HG02623 (cell line): ENCODE data around the gene TGFBI.
A peak's percentile ranks its signal among the peaks of the same experiment; 100 is the strongest.

Experiments used
- ATAC-seq: cut with Tn5 transposase; IDR thresholded peaks from one replicate; pipeline ENCODE4 v1.9.1; 2021; ENCODE audit warnings: moderate library complexity; ENCODE audit not compliant: unreplicated experiment

The TGFBI gene

GRCh38 chr5:136084698-136085097 is 55.9 kb downstream of the TGFBI start:
- no peak for ATAC-seq

GRCh38 chr5:136086783-136087566 is 58.2 kb downstream of the TGFBI start:
- no peak for ATAC-seq

- ATAC-seq, result no peak
Observed at GRCh38 chr5:136087961-136088871, 59.4 kb downstream of the TGFBI start.

GRCh38 chr5:136089791-136090190 is 61.0 kb downstream of the TGFBI start:
- ATAC-seq, result no peak

DNA sequence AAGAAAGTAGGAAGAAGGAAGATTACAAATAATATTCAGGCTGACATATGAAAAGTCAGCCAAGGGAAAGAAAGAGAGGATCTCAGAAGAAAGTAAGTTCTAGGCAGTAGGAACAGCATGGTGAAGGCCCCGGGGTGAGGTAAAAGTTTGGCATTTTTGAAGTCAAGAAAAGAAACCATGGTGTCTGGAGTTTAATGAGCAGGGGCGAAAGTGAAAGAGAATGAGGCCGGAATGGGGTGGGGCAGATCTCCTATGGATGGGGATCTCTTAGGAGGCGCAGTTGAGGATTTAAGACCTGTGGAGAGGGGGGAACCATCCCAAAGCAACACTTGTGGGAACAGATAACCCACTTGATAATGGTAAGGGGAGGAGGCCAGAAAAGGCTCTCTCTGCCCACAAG is 61.5 kb downstream of the TGFBI start:
- no peak for ATAC-seq

- ATAC-seq, result no peak
Observed at GRCh38 chr5:136094189-136094912, 65.6 kb downstream of the TGFBI start.

- ATAC-seq, result no peak
Observed at GRCh38 chr5:136094913-136095641, 66.3 kb downstream of the TGFBI start.

- no peak for ATAC-seq
Observed at GRCh38 chr5:136098176-136098575, 69.4 kb downstream of the TGFBI start.

- ATAC-seq, result no peak
Observed at GRCh38 chr5:136099870-136100269, 71.1 kb downstream of the TGFBI start.

DNA sequence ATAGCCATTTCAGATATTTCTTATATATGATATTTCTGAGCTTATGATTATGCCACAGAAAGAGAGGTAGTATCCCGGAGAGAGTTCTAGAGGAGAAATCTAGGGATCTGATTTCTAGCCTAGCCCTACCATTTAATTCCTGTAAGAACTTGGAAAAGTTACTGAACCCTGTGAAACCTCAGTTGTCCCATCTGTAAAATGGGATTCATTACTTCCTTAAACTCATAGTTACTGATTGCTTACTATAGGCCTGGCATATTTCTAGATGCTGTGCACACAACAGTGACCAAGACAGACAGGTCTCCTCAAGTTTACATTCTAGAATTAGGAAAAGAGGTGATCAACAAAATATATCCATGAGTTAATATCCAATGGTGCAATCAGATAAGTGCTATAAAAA is 73.1 kb downstream of the TGFBI start:
- ATAC-seq, result no peak

DNA sequence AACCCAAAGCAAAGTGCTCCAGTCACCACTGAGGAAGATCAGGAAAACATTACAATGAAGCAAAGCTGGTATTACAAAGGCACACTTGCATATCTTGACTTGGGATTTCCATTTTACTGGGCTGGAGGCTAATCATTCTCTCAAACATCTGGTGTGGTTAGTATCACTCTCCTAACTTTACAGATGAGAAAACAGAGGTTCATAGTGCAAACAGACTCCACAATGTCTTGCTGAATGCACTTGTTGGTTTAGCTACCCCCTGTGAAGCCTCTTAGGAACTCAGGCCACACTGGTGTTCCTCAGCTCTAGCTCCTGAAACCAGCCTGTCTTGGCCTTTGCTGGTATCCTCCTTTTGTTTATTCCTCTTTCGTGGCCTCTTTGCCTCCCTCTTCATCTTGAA is 74.3 kb downstream of the TGFBI start:
- peak; percentile 52 for ATAC-seq

DNA sequence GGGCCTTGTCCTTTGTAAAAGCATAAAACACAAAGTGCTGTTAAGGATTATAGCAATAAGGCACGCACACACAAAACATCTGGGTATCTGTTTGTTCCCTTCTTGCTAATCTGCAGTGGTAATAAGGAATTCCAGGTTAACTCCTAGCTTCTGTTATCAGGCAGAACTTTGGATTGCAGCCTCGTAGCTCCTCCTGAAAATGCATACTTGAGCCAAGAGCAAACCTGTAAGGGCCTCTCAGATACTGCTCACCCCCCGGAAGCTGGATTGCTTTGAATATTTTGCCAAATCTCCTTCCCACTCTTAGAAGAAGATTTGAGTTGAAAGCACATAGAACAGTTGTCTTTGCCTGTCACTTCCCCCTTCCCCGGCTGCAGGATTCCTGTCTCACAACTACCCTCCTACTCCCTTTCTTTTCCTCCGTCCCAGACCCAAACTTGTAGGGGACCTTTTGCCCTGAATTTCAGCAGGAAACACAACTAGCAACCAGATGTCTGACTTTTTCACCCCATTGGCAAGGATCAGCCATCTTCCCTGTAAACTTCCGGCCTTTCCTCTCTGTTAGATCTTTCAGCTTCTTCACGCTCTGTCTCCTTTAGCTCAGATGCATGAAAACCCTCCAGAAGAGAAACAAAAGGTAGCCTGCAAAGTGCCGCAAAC is 75.6 kb downstream of the TGFBI start:
- no peak for ATAC-seq

GRCh38 chr5:136106351-136107031 is 77.7 kb downstream of the TGFBI start:
- ATAC-seq, result no peak

- peak; percentile 60 for ATAC-seq
Observed at GRCh38 chr5:136108180-136108611, 79.4 kb downstream of the TGFBI start.

DNA sequence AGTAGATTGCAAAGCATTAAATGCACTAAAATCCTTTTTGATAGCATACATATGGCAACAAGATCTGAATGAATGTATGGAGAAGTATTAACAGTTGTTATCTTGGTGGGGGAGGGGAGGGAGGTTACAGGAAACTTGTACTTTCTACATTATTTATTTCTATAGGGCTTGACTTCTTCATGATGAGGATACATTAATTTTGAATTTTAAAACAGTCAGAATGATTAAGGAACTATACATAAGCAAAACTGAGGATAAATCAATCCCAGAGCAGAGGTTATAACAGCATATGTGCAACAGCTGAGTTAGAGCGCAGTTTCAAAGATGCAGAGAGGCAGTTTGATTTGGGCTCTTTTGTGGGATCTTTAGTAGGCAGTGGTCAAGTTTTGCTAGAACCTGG is 80.0 kb downstream of the TGFBI start:
- ATAC-seq, result no peak

DNA sequence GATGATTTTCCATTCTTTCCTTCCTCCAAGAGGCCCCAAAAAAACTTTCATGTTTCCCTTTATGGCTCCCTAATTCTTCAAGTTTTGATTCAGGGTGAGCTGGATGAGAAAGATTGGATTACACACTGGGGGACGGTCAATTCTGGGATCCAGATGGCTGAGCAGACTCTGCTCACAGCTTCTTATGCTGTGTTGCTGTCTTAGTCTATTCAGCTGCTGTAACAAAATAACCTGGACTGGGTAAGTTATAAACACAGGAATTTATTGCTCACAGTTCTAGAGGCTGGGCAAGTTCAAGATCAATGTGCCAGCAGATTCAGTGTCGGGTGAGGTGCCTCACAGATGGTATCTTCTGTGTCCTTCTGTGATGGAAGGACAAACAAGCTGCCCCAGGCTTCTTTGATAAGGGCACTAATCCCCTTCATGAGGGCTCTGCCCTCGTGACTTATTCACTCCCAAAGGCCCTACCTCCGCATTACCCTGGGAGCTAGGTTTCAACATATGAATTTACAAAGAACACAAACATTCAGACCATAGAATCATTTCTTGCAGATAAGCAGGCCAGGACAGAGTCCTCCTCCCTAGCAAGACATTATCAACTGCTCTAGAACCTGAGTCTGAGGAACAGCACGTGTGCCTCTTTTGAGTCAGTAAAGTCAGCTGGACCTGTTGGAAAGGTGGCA is 80.8 kb downstream of the TGFBI start:
- no peak for ATAC-seq
